Fibroblast of peridontal ligament (primary cell): ENCODE data around the gene HAO2.
"Not testable (repeated sequence)": the region's sequence is repeated elsewhere in the genome, so short reads cannot be mapped to it uniquely, and the experiment has no call there.

Source experiments
- DNase-seq: peaks from one replicate; pipeline ENCODE4 v3.0.0-alpha.2; 2010; ENCODE audit errors: extremely low read depth

HAO2 gene

DNA sequence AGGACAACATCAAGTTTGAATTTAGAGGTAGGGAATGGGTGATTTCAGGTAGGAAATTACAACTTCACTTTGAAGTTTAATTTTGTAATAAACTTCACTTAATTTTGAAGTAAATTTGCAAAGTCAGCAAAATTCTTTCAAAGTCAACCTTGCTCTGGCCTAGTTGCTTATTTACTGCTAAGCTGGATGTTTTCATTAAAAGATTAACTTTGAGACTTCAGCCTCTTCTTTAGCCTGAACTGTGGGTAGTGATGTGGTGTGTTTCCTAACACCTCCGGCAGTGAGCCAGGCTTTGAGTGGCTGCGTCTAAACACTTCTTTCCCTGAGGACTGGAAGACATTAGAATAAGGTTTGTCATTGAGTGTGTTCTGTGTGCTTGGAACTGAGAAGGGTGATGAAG is at the start of gene HAO2:
Gene HAO2 (plus strand): TSS at position 232 of the 400 bp plus-strand sequence. CDS start 12,301 bp downstream, outside the sequence.
- no peak for DNase-seq

DNA sequence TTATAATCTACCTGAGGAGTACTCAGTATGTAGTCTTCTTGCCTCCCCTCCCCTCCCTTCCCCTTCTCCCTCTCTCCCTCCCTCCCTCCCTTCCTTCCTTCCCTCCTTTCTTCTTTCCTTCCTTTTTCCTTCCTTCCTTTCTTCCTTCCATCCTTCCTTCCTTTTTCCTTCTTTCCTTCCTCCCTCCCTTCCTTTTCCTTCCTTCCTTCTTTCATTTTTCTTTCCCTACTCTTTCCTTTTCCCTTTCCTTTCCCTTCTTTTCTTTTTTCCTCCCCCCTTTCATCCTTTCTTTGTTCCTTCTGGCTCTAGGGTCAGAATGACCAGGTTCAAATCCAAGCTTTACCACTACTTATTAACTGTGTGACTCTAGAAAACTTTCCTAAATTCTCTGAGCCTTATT is 48.5 kb upstream of the HAO2 start:
- DNase-seq: no peak

DNA sequence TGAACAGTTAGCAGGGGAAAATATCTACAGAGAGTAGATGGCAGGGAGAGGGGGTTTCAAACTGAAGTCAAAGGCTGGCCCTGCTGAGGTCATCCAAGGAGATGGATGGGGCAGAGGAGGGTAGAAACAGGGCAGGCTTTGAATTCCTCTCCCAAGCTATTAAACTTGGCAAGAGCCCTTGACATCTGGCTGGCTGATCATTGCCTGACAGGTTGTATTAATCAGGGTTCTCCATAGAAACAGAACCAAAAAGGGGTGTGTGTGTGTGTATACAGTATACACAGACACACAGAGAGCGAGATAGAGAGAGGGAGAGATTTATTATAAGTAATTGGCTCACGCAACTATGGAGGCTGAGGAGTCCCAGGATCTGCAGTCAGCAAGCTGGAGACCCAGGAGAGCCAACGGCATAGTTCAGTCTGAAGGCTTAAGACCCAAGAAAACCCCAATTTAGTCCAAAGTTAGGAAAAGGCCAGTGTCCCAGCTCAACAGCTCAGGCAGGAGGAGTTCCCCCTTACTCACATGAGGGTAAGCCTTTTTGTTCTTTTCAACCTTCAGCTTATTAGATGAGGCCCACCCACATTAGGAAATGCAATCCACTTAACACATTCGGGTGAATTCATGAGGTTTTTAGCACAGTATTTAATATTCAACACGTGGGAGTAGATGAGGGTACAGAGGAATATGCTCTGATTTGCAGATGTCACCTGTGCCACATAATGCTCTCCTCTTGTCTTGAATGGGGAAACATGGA is 46.7 kb upstream of the HAO2 start:
- DNase-seq: no peak

DNA sequence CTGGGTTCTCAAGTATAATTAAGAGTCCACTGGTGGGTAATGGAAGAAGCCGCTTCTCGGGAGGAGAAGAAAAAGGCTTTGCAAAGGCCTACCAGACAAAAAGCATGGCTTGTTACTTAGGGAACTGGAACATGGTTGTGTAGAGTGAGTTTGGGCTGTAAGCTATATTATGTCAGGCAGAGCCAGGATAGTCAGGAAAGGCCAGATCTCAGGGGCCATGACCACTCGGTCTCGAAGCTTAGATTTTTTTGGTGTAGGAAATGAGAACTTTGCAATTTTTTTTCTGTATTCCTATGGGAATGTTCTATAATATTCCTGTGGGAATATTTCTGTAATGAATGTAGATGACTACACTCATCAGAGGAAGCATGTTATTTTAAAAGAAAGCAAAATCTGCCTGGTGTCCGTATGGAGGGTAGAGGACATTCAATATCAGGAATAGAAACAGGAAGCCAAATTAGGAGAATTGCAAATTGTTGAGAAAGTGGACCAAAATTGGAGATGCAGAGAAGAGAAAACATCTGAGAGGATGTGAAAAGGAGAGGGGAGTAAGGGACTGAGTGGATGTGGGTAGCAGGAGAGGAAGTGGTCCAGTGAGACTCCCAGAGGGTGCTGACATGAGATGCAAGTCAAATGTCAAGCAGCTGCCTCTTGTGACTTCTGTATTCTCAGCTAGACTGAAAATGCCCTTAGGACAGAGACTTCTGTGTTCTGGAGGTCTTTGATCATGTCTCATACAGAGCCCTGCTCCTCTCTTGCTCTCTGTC is 45.2 kb upstream of the HAO2 start:
- DNase-seq: no peak

DNA sequence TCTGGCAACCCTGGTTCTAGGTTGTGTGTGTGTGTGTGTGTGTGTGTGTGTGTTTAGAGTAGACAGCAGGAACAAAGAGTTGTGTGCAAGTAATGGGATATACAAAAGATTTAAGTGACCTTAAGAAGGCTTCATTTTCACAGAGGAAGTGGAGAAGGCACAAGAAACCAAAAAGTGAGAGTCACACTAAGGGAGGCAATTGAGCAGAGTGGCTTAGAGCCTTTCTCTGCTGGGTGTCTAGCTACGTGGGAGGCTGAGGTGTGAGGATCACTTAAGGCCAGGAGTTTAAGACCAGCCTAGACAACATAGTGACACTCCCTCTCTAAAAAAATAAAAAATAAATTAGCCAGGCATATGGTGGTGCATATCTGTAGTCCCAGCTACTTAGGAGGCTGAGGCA is 44.4 kb upstream of the HAO2 start:
- no peak for DNase-seq

DNA sequence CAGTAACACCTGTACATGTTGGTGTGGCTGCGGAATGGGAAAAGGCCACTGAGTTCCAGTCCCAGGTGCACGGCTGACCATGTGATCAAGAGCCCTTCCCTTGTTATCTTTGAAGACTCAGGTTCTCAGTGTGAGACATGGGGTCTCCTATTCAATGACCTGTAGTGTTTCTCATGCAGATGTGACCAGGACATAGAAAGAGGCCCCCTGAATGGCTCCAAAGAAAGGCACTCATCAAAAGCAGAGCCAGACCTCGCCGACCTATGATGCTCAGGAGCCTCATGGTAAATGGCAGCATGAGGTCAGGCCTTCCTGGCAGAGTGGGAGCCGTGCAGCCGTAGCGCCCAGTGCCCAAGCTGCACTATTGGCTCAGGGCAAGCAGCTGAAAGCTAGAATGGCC is 42.3 kb upstream of the HAO2 start:
- DNase-seq: no peak

DNA sequence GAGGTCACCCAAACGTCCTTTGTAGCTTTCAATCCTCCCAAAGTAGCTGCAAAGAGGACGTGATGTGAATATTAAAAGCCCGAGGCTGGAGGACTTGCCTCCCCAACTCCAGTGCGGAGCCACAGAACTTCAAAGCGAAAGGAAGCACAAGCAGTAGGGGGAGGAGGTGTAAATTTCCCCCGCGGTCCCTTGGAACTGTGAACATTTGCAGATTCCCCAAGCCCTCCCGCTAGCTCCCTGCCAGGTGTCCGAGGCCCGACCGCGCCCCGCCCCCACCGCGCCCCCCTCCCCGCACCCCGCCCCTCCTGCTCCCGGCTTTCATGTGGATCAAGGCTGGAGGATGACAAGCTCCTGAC is 41.5 kb upstream of the HAO2 start:
- DNase-seq: no peak

DNA sequence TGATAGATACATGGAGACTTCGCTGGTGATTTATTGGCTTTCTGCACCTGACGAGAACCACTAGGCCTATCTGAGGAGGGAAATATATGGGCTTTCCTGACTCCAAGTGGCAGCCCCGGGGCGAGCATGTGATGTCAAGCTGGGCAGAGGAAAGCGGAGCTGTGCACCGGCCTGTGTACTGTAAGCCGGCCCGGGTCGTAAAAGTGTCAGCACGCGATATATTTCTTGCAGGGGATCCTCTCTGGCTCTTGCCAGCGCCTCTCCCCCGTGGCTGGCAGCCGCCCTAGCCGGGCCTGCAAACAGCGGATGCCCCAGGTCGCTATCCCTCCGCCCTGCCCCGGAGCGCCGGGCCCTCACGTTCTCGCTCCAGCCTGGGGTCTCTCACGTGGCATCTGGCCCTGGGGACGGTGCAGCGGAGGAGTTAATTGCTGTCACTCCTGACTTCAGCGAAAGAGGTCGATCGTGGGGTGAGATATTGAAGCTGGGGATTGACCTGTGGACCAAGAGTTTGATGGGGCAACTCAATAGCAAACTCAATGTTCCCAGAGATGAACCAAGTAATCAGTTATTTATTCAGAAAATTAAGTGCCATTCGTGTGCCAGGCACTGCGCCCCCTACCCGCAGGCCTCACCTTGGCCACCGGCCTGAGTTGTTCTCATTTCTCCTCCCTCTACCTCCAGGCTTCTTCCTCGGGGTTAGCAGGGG is 41.0 kb upstream of the HAO2 start:
- DNase-seq: peak; percentile 3

DNA sequence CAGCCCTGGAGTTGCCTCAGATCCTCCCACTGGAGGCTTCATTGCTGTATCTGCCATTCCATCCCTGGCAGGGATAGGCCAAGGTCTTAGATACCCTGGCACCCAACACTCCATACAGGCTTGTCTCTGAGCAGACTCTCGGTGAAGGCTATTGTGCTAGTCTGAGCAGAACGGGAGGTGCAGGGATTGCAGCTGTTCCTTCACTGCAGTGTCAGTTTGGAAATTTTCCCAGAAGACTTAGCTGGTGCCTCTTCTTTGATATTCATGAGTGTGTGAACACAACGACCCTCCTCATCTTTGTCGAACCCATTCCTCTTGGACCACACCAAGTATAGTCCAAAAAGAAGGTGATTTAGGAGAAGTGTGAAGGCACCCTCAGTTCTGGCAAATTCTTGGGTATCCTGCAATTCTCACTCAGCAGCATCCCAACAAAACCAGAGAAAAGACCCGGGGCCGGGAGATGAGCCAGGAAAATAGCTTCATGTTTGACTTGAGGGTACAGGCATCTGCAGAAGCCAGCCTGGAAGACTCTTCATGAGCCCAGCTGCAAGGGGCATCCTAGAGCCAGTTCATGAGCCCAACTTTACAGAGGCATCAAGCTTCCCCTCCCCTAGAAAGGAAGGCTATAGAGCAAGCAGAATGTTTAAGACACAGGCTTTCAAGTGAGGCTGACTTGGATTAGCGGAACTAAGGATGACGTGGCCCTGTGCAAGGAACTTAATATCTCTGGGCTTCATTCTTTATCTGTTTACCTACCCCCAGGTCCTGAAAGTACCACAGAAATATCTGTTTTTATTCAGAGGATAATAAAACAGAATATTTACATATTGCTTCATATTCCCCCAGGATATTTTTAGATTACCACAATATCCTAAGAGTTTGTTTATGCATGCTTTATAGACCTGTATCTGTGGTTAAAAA is 38.8 kb upstream of the HAO2 start:
- DNase-seq: no peak

DNA sequence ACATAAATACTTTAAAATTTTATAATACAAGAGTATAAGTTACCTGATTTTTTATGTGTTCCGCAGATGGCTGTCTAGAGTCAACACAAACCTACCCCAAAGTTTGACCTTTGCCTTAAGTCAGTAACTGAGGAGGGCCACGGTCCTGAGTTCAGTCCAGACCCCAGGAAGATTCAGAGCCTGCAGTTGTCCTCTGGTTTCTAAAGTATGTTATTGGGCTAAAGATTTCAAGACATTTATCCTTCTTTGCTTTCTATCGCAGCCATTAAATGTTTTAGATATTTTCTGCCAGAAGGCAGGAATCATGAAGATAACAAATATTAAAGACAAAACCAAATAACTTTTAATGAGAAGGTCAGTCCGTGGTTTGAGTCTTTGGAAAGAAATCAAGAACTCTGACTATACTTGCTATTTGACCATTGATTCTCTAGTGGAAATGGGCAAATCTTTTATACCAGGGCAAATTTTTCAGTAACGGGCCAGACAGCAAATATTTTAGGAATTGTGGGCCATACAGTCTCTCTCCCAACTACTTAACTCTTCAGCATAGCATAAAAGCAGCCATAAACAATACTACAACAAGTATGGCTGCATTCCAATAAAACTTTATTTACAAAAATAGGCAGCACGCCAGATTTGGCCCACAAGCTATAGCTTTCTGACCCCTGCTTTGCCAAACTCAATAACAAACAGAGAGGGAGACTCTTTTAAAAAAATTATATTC is 38.0 kb upstream of the HAO2 start:
- no peak for DNase-seq

DNA sequence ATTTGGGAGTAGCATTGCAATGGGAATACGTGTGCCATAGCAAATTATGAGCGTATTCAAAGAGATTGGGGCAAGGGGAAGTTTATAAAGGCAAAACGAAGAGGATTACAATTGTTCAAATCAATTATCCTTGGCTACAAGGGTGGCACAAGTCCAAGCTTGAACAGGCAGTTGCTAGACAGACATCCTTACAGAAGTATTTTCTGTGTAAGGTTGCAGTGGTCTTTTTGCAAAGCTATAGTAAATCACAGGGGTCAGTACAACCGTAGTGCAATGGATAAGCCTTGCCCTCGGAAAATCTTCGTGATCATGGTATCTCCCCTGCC is 37.4 kb upstream of the HAO2 start:
- DNase-seq: no peak

DNA sequence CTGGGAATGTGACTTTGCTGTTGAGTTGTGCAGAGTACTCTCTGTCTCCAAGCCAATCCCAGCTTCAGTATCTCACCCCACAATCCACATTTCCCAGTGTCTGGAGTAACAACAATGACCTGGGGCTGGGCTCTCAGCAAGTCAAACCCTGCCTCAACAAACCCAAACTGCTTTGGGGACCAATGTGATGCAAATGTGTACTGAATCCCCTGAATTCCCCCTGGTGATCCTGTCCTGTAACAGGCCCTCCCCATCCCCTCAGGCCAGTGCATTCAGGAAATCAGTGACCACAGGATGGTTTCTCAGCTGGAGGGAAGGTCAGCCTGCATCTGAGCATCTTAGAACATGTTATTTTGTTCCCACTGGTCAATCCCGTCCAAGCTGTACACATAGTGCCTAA is 36.7 kb upstream of the HAO2 start:
- DNase-seq: no peak

DNA sequence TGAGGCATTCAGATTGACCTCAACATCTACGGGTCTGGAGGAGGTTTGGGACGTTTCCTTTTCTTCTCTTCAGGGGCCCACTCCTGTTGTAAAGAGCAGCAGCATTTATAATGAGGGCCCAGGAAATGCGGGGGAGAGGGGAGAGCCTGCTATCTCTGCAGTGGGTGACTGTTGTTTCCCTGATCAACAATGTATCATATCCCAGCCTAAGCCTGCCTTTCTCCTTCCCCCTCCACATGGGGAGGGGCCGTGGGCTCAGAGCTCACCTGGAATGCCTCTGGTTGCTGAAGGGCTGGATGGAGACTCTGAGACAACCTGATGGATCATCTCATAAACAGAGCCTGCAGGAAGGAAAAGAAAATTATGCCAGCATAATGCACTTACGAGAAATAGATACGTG is 36.0 kb upstream of the HAO2 start:
- no peak for DNase-seq

DNA sequence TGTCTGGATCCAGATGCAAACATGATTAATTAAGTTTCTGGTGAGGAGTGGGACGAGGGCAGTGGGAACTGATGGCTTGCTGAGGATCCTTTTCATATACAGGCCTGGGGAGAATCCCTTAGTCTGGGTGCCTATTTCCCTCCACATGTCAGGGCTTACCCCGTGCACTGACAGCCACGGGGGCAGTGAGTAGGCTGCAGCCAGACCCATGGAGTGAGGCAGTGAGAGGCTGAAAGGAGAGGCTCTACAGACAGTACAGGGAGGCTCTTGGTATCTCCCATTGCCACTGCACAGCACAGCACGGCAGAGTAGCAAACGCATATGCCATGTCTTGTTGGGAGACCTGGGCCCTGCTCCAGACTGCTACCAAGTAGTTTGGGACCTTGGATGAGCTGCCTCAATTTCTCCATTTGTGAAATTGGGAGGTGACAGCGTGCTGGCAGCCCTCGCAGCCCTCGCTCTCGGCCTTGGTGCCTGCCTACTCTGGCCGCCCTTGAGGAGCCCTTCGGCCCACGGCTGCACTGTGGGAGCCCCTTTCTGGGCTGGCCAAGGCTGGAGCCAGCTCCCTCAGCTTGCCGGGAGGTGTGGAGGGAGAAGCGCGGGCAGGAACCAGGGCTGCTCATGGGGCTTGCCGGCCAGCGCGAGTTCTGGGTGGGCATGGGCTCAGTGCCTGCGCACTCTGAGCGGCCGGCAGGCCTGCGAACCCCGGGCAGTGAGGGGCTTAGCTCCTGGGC is 35.3 kb upstream of the HAO2 start:
- DNase-seq: no peak

DNA sequence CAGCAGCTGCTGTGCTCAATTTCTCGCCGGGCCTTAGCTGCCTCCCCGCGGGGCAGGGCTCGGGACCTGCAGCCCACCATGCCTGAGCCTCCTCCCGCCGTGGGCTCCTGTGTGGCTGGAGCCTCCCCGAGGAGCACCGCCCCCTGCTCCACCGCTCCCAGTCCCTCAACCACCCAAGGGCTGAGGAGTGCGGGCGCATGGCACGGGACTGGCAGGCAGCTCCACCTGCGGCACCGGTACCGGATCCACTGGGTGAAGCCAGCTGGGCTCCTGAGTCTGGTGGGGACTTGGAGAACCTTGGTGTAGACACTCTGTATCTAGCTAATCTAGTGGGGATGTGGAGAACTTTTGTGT is 34.7 kb upstream of the HAO2 start:
- not testable (repeated sequence) for DNase-seq

DNA sequence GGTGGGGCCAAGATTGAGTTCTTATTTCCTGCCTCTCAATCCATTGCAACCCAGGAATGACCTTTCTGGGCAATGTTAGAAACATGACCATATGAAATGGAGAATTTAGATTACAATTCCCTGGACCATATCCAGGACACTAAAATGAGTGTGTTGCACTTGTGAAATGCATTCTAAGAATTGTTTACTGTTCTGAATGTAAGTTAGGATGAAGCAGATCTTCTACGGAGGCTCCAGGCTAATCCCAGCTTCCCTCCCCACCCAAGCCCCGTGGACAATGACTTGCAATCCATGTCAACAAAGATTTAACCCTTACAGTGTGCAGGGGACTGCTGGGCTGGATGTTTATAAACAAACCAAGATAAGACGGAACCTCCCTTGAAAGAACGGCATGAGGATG is 31.7 kb upstream of the HAO2 start:
- DNase-seq: peak; percentile 6

DNA sequence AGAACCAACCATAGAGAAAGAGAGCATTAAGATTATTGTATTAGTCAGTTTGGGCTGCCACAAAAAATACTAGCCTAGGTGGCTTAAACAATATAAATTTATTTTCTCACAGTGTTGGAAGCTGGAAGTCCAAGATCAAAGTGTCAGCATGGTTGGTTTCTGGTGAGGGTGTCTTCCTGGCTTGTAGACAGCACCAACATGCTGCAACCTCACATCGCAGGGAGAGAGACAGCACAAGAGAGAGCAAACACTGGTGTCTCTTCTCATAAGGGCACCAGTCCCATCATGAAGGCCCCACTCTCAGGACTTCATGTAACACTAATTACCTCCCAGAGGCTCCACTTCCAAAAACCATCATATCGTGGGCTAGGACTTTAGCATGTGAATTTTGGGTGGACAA is 30.6 kb upstream of the HAO2 start:
- DNase-seq: no peak

DNA sequence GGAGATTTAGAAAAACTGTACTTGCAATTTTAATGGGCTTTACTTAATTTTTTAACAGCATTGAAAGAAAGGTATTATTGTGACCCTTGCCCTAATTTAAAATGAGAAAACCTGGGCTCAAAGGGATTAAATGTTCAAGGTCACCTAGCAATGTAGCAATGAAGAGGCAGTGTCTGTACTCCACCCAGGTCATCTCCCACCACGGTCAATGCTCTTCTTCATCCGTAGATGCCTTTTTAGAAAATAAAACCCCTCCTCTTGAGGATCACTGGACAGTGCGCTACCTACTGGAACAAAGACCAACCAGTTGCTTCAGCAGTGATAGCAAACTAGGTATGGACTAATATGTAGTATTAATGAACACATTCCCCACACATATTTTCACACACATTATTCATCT is 29.8 kb upstream of the HAO2 start:
- DNase-seq: no peak

DNA sequence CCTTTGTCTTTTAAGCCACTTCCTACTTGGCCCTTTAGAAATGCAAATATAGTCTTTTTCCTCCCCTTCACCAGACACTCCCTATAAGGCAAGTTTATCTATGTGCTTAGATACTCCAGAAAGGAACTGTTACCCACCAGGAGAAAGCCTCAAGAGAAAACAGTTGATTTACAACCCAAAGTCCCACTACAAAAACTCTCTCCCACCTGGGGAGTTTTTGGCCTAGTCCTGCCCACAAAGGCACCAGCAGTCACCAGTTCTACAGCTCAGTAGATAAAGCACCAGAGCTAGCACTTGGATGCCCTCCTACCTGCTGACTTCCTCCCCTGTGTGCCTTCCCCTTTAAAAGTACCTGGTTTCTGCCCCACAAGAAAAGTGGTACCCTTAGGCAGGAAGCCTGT is 27.7 kb upstream of the HAO2 start:
- DNase-seq: no peak

DNA sequence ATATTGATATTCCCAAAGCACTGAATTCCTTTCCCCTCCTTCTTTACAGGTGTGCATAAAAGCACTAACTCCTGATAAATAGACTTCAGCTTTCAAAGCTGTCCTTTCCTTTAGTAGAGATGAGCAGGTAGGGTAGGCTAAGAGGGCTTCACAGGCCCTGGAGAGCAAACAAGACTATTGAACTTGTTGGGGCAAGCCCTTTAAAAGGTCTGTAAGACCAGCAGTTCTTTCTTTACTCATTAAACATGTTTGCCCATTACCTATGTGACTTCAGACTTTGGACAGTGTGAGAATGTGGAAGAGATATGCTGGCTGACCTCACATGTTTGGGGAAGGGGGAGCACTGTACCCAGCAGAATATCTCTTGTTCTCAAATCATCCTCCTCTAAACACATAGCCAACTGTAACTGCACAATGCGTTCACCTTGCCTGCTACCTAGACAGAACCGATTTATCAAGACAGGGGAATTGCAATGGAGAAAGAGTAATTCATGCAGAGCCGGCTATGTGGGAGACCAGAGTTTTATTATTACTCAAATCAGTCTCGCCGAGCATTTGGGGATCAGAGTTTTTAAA is 27.1 kb upstream of the HAO2 start:
- DNase-seq: no peak
